ENCODE measurements around the gene MUCL3. TPM values are rescaled to one million over a fixed set of nuclear protein-coding genes. Genes with fewer than 3 reads are reported as not detected.

Gene MUCL3
- total and polyA plus RNA-seq, 2 of the 8 experiments (the other 6 are each of a cell fraction or from before 2014, with no cell fraction given), result 0.15 to 0.37 TPM

- H3K4ac ChIP-seq (replicated peaks; ENCODE audit: insufficient read length, low read depth, low read length), result no peak overlapping the region
- no peaks in the 10 kb centered on the region for H3K79me1 ChIP-seq (ENCODE audit: low read depth, low read length)
- H3K18ac ChIP-seq (ENCODE audit: extremely low read depth, low read length), result no peak overlapping the region
- no peak overlapping the region for H4K91ac ChIP-seq (replicated peaks; ENCODE audit: insufficient read length, low read length)
- H2BK120ac ChIP-seq (replicated peaks; ENCODE audit: low read depth, low read length), result no peak overlapping the region
- H3K4me1 ChIP-seq (replicated peaks in 1 of 4; ENCODE audit: control insufficient read depth in 3 of 4, insufficient read depth in 4 of 4, low read length in 3 of 4), result peaks cover 0 to 3% (median 0%) of the 10 kb centered on the region in 4 experiments; a peak in 1 of 7 replicates
- H4K20me1 ChIP-seq (replicated peaks in 1 of 2; ENCODE audit: control insufficient read depth in 1 of 2, insufficient read depth in 2 of 2, low read length in 2 of 2), result no peaks in the 10 kb centered on the region
- peaks cover 0 to 3% (median 0%) of the 10 kb centered on the region in 4 experiments; a peak in 1 of 7 replicates for H3K27me3 ChIP-seq (replicated peaks in 1 of 4; ENCODE audit: control insufficient read depth in 3 of 4, extremely low read depth in 1 of 4, insufficient read depth in 3 of 4, low read length in 3 of 4)
- no peak overlapping the region for H3K27ac ChIP-seq (ENCODE audit: low read depth, low read length)
- ChIA-PET POLR2A (ENCODE audit: partially characterized antibody) (interaction anchor here (0.5 kb wide), 1 partner anchor 239 kb away, joined by 3 read pairs; no protein-coding TSS in a partner anchor), CTCF (ENCODE audit: partially characterized antibody) (no interaction called here)
- no peak overlapping the region for H4K5ac ChIP-seq (ENCODE audit: insufficient read length, low read depth, low read length)
- TF ChIP-seq CHD1 (IDR thresholded peaks at IDR 0.05; ENCODE audit: low read depth, low read length) (no peak), TAF1 (IDR thresholded peaks at IDR 0.05; ENCODE audit: low read depth, low read length) (no peak), SAP30 (IDR thresholded peaks at IDR 0.05; ENCODE audit: insufficient read depth, insufficient replicate concordance, low read length) (no peak), CBX8 (IDR thresholded peaks at IDR 0.05; ENCODE audit: borderline replicate concordance, low read depth, low read length) (no peak), ASH2L (IDR thresholded peaks at IDR 0.05; ENCODE audit: low read length) (no peak), ZNF274 (IDR thresholded peaks at IDR 0.05; ENCODE audit: borderline replicate concordance, extremely low read depth, low read length) (no peak)
- H3K4me2 ChIP-seq (ENCODE audit: insufficient read depth in 1 of 2, low read depth in 2 of 2, low read length in 2 of 2), result no peak overlapping the region
- H3K4me3 ChIP-seq (ENCODE audit: extremely low read depth in 1 of 4, insufficient read depth in 2 of 4, low read depth in 3 of 4, low read length in 4 of 4), result no peak overlapping the region
- 96% methylated on average over 6 of the region's 6 CpGs; no CpG with 5 or more reads in 1 of the 2 experiments for WGBS, 2 experiments (ENCODE audit: extremely low coverage in 1 of 2, insufficient coverage in 1 of 2, insufficient read length in 1 of 2, insufficient replicate concordance in 2 of 2, low coverage in 1 of 2, low lambda C conversion rate in 2 of 2, missing lambda C conversion rate in 1 of 2)
- H3K36me3 ChIP-seq (ENCODE audit: control insufficient read depth in 2 of 4, insufficient read depth in 4 of 4, low read length in 3 of 4), result no peaks in the 10 kb centered on the region
- no peak overlapping the region for H2BK15ac ChIP-seq (ENCODE audit: low read length)
- H3K23ac ChIP-seq (ENCODE audit: insufficient read length), result no peak overlapping the region
- no peak overlapping the region for H2BK20ac ChIP-seq (ENCODE audit: low read length)
- H3K23me2 ChIP-seq (ENCODE audit: low read depth, low read length), result no peaks in the 10 kb centered on the region; the same call in 1 of the 2 replicates
- H3K56ac ChIP-seq (replicated peaks; ENCODE audit: insufficient read length, low read depth, low read length), result no peak overlapping the region
- H2AFZ ChIP-seq (ENCODE audit: low read length), result no peak overlapping the region
- no peaks in the 10 kb centered on the region for H3K9me3 ChIP-seq (ENCODE audit: insufficient read depth in 2 of 2, low read depth in 1 of 2, low read length in 1 of 2)
- no peak overlapping the region for H3K9ac ChIP-seq (replicated peaks in 1 of 4; ENCODE audit: extremely low read depth in 1 of 4, low read depth in 3 of 4, low read length in 3 of 4)
- no peak overlapping the region for H2AK5ac ChIP-seq (ENCODE audit: low read depth, low read length)
- DNase-seq (ENCODE audit: low read depth in 1 of 2, low spot score in 2 of 2), result no peak
- H2BK12ac ChIP-seq (ENCODE audit: low read depth, low read length), result no peak overlapping the region
- H2BK5ac ChIP-seq (ENCODE audit: low read depth, low read length), result no peak overlapping the region
- no peaks in the 10 kb centered on the region for H3K79me2 ChIP-seq (ENCODE audit: control insufficient read depth in 1 of 2, insufficient read depth in 2 of 2, low read length in 2 of 2)
- H4K8ac ChIP-seq (ENCODE audit: extremely low read depth, insufficient read depth, low read length), result no peak overlapping the region
- H3K14ac ChIP-seq (ENCODE audit: insufficient read length), result no peak overlapping the region
- no peak for FAIRE-seq
These were observed 8.0 kb downstream of the MUCL3 start for GRCh38 chr6:30948811-30949210.

Data from H1 (cell line).